Stimulated activated naive CD4-positive, alpha-beta T cell (primary cell): Measurements from ENCODE around the gene TTLL9.
"Not testable (repeated sequence)": the region's sequence is repeated elsewhere in the genome, so short reads cannot be mapped to it uniquely, and the experiment has no call there.

ENCODE experiments used
- DNase-seq, 6 experiments: peaks; one replicate each; lab custom pipeline; 2025; lab: John Stamatoyannopoulos, UW

Gene TTLL9

DNA sequence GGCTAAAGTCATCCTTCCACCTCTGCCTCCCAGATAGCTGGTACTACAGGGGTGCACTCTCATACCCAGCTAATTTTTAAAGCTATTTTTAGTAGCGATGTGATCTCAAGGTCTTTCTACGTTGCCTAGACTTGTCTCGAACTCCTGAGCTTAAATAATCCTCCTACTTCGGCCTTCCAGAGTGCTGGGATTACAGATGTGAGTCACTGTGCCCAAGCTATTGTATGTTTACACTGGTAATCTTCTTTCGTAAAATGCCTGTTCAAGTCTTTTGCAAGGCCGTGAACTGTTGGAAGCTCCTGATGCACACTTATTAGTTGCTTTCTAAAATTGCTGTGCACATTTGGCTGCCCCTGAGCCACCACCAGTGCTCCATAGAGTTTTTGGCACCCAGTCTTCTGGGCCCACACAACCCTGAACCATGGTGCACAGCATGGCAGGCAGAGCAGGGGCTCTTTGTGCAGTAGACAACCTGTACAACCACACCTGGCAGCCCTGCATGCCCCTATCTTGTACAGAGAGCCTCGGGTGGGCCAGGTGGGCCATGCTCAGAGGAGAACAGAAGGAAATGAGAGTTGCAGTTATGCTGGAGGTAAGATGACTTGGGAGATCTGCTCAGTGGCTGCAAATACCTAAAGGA, 48.2 kb downstream of the TTLL9 start:
- DNase-seq = no peak

GRCh38 chr20:31919410-31920155, 49.1 kb downstream of the TTLL9 start:
- DNase-seq = no peak

GRCh38 chr20:31920275-31920855, 49.9 kb downstream of the TTLL9 start:
- DNase-seq = no peak

GRCh38 chr20:31921480-31921879, 51.0 kb downstream of the TTLL9 start:
- DNase-seq = not testable (repeated sequence)

GRCh38 chr20:31922181-31922580, 51.7 kb downstream of the TTLL9 start:
- no peak for DNase-seq

GRCh38 chr20:31922588-31922987, 52.2 kb downstream of the TTLL9 start:
- DNase-seq = no peak

DNA sequence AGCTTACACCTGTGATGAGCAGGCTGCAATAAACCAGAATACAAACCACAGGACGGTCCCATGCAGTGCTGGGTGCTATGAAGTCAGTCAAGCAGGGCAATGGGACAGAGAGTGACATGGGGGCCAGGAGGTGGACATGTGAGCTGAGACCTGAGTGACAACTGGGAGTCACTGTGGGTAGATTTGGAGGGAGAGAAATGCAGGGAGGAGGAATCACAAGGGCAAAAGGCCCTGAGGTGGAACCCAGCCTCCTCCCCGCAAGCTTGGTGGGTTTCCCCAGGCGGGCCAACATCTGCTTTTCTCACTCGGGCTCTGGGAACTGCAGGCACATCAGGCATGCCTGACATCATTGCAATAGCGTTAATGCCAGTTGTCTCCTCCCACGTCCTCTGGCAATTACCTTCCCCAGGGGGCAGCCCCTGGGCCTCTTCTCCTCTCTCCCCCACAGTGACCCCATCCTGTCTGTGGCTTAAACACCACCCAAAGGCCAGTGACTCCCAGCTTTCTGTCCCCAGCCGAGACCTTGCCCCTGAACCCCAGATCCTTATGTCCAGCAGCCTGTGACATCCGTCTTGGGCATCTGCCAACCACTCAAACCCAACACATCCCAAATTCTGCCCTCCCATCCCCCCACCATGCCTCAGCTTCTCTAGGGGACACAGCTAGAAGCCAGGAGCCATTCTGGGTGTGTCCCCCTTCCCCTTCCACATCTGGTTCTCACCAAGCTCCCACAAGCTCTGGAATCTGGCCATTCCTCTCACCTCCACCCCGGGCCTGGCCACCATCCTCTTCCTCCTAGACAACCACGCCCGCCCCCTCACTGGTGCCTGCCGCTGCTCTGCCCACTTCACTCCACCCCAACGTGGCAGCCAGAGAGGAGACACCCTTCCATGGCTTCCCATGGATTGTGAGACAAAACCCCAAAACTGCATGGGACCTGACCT, 53.2 kb downstream of the TTLL9 start:
- DNase-seq = no peak

- DNase-seq = no peak
Observed at GRCh38 chr20:31924561-31924960, 54.1 kb downstream of the TTLL9 start.

GRCh38 chr20:31925631-31926030, 55.2 kb downstream of the TTLL9 start:
- DNase-seq = no peak

DNA sequence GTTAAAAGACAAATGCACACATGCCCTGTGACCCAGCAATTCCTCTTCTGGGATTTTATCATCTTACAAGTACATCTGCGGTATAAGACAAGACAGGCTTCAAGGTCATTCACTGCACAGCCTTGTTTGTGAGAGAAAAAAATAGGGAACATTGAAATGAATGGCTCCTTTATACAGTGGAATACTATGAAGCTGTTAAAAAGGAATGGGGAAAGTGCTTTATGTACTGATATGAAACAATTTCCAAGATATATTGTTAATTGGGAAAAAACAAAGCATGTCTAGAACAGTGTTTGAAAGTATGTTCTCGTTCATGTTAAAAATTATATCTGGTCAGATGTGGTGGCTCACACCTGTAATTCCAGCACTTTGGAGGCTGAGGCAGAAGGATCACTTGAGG, 56.1 kb downstream of the TTLL9 start:
- DNase-seq = no peak

DNA sequence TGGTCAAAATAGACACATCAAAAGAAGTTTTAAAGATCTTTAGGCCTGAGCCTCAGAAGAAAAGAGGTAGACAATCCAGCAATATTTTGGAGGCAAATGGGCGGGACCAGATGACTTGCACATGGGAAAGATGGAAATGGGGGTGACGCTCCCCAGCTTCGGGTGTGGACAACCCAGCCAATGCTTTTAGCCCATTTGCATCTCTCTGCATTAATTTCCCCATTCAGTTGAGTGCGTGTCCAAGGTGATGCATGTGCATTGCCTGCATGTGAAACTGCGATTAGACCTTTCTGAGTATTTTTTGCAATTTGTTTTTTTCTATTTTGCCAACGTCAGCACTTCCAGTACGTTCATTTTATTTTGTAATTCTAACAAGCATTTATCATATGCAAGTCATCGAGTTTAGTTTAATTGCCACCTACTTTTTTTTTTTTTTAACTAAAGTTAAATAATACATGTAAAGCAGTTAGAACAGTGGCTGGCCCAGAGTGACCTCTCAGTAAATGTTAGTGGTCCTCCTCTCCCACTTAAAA, 57.3 kb downstream of the TTLL9 start:
- DNase-seq = no peak

- not testable (repeated sequence) for DNase-seq
Observed at GRCh38 chr20:31929631-31930030, 59.2 kb downstream of the TTLL9 start.

DNA sequence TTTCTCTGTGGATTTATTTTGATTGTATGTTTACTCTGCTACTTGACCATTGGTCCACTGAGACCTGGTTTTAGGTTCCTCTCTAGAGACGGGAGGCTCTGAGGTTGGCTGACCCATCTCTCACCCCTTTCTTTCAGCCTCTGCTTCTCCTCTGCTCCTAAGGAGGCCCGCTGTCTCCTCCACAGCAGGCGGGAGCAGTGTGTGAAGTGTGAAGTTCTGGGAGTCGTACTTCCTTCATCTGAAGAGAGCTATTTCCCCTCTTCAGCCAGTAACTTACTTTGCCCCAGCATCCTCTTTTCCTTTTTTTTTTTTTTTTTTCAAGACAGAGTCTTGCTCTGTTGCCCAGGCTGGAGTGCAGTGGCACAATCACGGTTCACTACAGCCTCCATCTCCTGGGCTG, 60.3 kb downstream of the TTLL9 start:
- no peak for DNase-seq

DNA sequence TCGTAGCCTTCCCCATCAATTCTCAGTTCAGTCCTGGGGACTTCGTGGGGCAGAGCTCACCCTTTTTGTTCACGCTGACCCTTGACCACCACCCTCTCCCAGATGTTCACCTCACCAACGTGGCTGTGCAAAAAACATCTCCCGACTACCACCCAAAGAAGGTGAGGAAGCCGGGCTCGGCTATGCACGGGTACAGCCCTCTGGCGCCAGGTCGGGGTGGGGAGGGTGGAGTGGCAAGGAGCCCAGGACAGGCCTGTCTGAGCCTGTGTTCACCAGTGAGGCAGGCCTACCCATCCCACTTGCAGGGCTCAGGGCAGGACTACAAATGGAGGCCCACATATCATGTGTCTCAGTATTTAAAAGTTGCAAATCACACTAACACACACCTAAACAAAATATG, 63.3 kb downstream of the TTLL9 start:
- DNase-seq = no peak

DNA sequence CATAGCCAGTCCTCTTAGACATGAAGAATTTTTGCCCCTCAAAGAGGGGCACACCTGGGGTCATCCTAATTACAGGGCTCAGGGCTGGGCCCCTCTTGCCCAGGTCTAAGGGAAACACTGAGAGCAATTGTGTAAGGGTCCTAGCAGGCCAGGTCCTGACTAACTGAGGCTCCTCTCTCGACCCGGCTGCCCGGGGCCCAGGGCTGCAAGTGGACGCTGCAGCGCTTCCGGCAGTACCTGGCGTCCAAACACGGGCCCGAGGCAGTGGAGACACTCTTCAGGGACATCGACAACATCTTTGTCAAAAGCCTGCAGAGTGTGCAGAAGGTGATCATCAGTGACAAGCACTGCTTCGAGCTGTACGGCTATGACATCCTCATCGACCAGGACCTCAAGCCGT, 64.1 kb downstream of the TTLL9 start:
- DNase-seq = no peak

GRCh38 chr20:31934968-31935764, 64.7 kb downstream of the TTLL9 start:
- no peak for DNase-seq

GRCh38 chr20:31936420-31936819, 66.0 kb downstream of the TTLL9 start:
- no peak for DNase-seq

DNA sequence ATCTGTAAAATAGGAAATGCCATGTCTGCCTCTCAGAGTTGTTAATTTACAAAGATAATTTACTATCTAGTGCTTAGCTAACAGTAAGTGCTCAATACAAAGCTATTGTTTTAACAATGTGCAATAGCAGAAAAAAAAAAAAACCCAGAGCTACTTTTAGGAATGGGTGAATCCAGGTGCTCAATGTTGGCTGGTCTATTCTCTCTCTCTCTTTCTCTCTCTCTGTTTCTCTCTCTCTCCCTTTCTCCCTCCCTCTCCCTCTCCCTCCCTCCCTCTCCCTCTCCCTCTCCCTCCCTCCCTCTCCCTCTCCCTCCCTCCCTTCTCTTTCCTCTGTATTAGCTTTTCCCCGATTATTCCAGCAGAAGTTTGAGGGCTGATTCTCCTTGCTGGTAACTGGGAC, 67.4 kb downstream of the TTLL9 start:
- DNase-seq = no peak

- DNase-seq = no peak
Observed at GRCh38 chr20:31939661-31940060, 69.2 kb downstream of the TTLL9 start.

DNA sequence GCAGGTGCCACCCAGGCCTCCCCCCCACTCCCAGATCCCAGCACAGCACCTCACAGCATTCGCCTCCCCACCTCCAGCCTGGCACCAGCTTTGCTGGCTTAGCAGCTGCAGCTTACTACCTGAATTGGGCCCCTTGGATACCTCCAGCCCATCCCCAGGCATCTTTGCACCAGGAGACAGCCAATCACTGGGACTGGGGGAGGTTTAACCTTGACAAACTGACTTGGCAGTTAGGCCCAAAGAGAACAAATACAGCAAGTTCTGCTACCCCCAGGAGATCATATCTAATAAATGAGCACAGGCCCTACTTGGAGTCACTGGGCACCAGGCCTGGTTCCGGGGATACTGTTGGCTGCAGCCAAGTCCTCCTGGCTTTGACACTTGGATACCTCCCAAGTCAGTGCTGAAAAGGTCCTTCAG, 72.6 kb downstream of the TTLL9 start:
- DNase-seq = no peak

GRCh38 chr20:31945319-31945718, 74.9 kb downstream of the TTLL9 start:
- DNase-seq = no peak
